Neural progenitor cell (in vitro differentiated cells): ENCODE data around the gene C19orf81.
"Not testable (repeated sequence)": the region's sequence is repeated elsewhere in the genome, so short reads cannot be mapped to it uniquely, and the experiment has no call there.

Experiments used
- EZH2 ChIP-seq: fragments of 200-600 bp; sonication (generic); IDR thresholded peaks from 2 replicates; pipeline ENCODE4 v1.6.1; 2017; ENCODE audit warnings: antibody characterized with exemption, mild to moderate bottlenecking, moderate library complexity
- TF ChIP-seq, protein P1 (sequence below): fragments of 200-600 bp; sonication (generic); IDR thresholded peaks from 2 replicates; pipeline ENCODE4 v1.5.1; 2017; ENCODE audit warnings: antibody characterized with exemption, mild to moderate bottlenecking

GRCh38 chr19:50619184-50619583 is 30.1 kb upstream of the C19orf81 start:
- TF ChIP-seq, protein P1, sequence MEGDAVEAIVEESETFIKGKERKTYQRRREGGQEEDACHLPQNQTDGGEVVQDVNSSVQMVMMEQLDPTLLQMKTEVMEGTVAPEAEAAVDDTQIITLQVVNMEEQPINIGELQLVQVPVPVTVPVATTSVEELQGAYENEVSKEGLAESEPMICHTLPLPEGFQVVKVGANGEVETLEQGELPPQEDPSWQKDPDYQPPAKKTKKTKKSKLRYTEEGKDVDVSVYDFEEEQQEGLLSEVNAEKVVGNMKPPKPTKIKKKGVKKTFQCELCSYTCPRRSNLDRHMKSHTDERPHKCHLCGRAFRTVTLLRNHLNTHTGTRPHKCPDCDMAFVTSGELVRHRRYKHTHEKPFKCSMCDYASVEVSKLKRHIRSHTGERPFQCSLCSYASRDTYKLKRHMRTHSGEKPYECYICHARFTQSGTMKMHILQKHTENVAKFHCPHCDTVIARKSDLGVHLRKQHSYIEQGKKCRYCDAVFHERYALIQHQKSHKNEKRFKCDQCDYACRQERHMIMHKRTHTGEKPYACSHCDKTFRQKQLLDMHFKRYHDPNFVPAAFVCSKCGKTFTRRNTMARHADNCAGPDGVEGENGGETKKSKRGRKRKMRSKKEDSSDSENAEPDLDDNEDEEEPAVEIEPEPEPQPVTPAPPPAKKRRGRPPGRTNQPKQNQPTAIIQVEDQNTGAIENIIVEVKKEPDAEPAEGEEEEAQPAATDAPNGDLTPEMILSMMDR: not testable (repeated sequence)
- not testable (repeated sequence) for TF ChIP-seq EZH2
